GM20431 (cell line): ENCODE measurements around the gene CNRIP1.
"Not testable (repeated sequence)": the region's sequence is repeated elsewhere in the genome, so short reads cannot be mapped to it uniquely, and the experiment has no call there.

Experiments
- in situ Hi-C: fragments of 300-500 bp; cut with MseI, MboI; formaldehyde crosslinking; loops from one replicate; pipeline ENCODE4 v1.15.0; 2020; ENCODE audit warnings: low sequenced_read_pairs; ENCODE audit not compliant: unreplicated experiment

CNRIP1 gene

DNA sequence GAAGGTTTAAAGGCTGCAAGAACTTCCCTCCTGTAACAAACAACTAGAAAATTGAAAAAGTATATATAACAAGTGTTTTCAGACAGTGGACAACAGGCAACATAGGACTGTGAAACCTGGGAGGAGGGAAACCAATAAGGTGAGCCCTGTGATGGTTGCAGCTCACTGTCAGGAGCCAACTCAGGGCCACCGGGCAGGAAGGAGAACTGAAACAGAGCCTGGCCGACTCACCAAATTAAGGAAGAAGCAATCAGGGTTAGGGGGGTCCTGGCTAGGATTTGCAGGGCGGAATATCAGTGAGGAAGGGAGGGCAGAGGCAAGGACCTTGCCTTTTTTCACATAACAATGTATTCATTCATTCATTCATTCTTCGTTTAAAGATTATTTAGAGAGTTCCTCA lies 21.8 kb upstream of the CNRIP1 start:
- in situ Hi-C loops: no loop called here

DNA sequence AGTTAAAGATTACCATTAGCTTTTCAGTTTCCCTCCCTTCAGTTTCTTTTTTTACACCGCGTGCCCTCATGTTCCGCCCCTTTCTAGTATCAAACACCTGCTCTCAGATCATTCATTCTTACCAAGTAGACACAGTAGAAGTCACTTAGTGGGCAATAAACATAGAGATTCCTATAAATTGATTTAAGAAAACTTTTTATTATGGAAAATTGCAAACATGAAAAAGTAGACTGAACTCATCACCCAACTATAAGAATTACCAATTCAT lies 21.2 kb upstream of the CNRIP1 start:
- in situ Hi-C loops: no loop called here

DNA sequence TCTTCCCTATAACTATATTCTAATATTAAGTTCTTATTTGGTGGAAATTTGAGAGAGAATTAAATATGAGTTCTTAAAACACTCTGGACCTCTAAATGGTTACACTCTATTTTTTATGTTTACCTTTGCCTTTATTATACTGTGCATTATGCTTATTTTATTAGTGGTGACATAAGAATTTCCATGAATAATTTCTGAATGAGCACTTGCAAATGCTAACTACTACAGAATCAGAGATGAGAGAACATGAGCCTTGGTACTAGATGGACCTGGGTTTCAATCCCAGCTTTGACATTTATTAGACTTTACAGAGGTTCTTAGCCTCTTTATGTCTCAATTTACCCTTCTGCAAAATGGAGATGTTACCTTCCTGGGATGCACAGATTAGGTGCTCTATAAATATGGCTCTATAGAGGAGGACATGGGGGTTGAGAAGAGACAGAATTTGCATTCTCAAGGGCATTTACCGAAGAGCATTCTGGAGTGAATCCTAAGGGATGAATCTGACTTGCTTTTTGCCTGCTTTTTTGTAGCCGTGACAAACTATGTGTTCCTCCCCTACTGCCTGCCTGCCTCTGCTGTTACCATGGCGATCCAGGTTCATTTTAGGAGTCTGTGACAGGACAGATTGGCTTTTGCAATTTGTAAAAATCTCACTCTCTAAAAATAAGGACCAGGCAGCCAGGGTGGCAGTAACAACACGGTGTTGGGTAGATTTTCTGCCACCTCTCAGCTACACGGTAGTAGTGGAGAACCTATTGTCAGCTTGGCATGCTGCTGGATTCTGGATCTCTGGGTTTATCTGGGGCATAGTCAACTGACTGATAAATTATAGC lies 20.7 kb upstream of the CNRIP1 start:
- in situ Hi-C loops: no loop called here

DNA sequence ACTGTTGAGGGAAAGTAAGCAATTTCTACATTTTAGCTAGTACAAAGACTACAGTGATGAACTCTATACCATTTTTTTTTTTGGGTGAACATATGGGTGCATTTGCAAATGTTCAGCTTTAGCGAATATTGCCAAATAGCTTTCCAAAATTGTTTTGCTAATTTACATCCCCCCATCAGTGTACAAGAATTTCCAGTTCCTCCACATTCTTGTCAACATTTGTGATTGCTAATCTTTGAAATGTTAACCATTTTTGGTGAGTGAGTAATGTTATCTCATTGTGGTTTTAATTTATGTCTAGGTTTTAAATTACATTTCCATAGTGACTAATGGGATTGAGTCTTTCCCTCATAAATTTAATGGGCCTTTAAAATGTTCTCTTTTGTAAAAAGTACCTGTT lies 16.4 kb upstream of the CNRIP1 start:
- in situ Hi-C loops: no loop called here

DNA sequence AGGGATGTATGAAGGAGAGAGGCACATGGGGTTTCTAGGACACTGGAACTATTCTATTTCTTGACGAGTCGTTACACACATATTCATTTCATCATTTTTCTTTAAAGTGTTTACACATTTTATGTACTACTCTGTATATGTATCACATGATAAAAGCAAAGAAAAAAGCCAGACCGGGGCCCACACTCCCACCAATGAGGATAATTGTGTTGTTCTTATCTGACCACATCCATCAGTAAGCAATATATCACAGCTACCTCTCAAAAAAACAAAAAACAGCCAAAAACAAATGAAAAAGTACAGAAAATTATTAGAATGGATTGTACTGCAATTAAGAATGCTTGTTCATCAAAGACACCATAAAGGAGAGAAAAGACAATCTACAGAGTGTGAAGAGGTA lies 14.2 kb upstream of the CNRIP1 start:
- in situ Hi-C loops: no loop called here

DNA sequence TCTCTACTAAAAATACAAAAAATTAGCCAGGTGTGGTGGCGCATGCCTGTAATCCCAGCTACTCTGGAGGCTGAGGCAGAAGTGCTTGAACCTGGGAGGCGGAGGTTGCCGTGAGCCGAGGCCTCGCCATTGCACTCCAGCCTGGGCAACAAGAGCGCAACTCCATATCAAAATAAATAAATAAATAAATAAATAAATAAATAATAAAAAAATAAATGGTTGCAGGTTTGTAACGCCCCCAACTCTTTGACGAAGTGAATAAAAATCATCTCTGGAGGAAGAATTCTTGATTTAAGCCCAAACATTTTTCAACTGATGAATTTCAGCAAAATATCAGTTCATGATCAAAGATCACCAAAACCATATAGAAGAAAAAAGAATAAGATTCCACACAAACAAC lies 13.3 kb upstream of the CNRIP1 start:
- in situ Hi-C loops: no loop called here

DNA sequence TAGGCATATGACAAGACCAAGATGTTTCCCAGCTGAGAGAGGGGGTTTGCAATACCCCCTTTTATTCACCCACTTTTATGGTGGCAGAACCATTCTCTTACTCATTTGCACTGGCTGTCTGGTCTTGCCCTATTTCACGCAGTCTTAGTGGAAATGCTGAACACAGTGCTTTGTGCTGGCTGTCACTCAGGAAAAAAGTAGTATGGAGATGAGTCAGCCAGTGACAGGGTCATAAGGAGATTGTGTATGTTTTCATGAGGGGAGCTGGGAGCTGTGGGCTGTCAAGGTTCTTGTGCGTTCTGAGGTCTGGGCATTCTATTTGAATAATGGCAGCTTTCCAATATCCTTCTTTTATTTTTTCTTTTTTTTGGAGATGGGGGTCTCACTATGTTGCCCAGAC lies 10.9 kb upstream of the CNRIP1 start:
- in situ Hi-C loops: no loop called here

DNA sequence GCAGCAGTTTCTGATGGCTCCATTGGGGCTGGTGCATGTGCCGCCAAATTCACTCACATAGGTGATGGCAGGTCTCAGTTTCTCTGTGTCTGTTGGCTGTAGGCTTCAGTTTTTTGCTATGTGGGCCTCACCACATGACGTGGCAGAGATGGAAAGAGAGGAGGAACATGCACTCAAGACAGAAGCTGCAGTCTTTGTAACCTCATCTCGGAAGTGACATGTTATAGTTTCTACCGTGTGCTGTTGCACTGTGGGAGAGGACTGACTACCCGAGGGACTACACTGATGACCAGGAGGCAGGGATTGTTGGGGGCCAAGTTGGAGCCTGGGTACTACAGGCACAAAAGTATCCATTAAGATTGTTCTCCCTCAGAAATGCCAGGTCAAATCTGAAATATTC lies 9.2 kb upstream of the CNRIP1 start:
- in situ Hi-C loops: no loop called here

DNA sequence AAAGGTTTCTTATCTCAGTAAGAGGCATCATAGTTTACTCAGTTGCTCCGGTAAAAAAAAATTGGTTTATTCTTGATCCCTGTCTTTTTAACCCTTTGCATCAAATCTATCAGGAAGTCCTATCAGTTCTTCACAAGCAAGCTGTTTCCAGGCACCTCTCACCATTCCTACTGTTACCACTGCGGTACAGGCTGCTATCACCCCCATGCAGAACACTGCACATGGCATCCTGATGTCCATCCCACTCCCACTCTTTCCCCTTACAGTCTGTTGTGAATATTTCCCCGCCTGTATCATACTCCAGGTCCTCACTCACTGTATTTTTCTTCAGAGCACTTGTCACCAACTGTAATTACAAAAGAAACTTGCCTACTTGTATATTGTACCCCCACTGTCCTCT lies 5.3 kb upstream of the CNRIP1 start:
- in situ Hi-C loops: no loop called here

DNA sequence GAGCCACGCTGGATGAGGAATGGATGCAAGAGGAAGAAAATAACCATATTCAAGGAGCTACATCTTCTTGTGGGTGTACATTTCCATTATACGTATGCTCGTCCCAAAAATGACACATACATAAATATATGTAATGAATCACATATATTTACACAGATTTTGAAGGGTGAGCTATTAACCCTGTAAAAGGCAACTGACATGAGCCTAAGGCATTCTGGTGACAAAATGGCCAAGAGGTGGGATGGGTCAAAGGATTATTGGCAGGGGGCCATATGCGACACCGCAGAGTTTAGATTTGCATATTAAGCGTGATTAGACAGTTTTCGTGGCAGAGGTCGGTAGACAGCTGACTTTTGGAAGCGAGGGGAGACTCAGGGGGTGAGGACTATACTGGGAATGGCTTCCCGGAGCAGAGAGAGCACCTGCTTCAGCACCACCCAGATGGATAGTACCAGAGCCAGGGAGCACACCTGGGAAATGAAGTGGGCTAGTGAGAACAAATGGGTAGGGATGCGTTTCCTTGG lies 431 bp upstream of the CNRIP1 start:
- in situ Hi-C loops: no loop called here

DNA sequence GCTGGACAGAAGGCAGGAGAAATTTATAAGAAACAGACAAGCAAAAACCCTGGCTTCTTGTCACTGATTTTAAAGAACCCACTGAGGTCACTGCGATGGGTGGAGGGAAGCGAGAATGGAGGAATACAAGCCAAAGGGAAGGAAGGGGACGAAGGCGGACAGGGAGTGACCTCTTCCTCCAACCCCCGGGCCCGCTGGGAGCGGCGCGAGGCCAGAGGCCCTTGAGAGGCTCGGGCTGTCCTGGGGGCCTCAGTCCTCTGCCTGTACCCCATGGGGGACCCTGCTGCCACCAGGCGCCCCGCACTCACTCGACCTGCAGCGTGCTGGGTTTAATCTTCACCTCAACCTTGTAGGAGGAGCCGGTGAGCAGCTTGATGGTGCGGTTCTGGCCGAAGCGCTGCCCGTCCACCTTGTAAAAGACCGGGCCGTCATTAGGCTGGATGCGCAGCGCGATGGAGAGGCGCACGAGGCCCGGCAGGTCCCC lies 793 bp downstream of the CNRIP1 start:
- in situ Hi-C loops: no loop called here

DNA sequence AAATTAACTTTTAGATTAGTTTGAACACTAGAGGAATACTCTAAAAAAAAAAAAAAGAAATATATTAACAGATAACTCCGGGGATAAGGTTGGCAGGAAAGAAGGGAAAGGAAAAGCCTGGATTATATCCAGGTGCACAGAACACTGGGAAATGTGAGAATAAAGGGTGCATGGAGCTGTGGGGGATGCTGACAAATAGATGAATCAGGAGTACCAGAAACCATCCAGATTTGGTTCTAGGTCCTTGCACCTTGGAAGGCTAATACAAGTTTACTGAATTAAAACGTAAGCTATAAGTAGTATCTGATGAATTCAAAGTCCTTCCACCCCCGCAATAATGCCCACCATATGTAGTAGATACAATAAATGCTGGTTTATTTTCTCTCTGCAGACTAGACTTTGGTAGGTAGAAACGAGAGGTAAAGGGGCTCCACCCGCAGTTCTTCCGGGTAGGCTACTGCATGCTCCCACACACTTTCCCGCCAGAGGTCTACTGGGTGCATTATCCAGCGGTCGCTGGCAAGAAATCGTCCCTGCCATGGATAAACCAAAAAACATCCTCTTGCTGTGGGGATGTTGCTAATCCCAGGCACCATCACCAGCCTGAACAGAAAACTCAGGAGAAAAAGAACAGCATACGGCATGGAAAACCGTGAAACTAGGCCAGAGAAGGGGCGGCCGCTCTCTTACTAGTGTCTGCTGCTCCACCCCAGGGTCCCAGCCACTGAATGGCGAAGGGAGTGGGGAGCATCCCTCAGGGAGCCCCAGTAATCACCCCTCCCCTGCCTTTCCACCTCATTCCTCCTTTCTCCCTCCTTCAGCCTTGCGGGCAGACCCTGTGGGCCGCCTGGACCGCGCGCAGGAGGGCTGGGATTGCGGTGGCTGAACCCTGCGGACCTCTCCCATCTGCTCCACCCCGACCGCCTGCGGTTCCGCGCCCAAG lies 1.5 kb downstream of the CNRIP1 start:
- in situ Hi-C loops: no loop called here

DNA sequence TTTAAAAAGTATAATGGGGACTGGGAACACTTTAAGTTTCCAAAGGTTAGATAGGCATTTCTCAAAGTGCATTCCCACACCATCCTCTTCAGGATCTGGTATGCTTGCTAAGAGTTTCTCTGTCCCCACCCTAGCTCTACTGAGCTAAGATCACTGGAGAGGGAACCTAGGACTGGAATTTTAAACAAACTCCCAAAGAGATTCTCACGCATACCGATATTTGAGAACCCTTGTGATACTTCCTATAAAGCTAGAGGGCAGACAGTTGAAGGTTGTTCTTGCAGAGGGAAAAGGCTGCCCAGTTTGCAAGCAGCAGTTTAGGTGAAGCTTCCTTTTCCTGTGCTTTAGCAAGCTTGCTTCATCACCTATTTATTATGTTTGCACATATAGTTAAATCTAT lies 3.6 kb downstream of the CNRIP1 start:
- in situ Hi-C loops: no loop called here

DNA sequence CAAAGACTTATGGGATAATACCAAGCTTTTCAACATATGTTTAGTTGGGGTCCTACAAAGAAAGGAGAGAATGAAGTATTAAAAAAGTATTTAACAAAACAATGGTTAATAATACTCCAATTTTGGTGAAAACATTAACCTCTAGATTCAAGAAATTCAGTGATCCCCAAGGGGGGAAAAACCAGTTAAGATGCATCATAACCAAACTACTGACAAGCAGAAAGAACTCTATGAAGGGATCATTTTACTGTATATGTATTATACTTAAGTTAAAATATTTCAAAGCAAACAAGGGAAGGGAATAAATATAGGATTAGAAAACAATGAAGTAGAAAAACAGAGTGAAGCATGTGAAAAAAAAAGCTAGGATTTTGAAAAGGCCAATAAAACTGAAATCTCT lies 8.7 kb downstream of the CNRIP1 start:
- in situ Hi-C loops: no loop called here

DNA sequence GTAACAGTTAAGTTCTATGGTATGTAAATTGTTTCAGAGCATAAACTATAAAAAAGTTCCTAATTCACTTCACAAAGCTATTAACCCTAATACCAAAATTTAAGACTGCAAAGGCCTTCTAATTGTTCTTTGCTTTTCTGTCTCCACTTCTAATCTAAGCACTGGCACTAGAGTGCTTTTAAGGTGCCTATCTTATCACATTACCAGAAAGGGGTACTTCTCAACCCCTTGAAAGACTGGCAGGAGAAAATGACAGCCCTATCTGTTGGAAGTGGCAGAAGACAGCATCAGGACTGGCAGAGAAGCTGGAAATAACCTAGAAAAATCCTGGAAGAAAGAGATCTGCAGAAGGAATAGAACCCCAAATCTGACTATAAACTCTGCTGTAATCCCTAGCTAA lies 10.3 kb downstream of the CNRIP1 start:
- in situ Hi-C loops: no loop called here

DNA sequence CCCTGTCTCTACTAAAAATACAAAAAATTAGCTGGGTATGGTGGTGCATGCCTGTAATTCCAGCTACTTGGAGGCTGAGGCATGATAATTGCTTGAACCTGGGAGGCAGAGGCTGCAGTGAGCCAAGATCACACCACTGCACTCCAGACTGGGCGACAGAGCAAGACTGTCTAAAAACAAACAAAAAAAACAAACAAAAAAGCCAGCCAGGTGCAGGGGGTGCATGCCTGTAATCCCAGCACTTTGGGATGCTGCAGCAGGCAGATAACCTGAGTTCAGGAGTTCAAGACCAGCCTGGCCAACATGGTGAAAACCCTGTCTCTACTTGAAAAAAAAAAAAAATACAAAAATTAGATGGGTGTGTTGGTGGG lies 15.9 kb downstream of the CNRIP1 start:
- in situ Hi-C loops: not testable (repeated sequence)

DNA sequence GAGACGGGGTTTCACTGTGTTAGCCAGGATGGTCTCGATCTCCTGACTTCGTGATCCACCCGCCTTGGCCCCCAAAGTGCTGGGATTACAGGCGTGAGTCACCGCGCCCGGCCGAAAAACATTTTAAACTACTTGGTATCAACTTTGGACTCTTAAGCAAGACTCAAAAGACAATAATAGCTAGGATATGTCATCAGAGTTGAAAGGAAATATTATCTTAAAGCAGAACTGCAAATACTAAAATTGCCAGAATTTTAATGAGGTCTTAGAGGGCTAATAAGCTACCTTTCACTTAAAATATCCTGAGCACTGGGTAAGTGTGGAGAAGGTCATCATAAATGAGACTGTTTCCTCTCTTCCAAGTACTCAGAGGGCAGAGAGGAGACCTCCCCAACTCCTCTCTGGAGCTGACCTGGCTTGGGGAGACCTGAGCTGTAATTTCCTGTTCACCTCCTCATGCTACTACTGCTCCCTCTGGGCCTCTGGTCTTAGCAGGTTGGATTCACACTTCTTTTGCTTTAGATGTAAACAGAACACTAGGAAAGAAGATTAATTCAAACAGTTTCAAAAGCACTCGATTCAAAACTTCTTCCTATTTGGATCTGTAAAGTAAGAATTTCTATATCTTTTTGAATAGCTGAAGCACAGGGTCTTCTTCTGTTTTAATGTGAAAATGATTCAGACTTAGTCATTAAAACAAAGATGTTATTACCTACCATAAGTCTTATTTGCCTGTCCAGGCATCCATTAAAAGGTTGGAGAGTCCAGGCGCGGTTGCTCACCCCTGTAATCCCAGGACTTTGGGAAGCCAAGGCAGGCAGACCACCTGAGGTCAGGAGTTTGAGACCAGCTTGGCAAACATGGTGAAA lies 16.5 kb downstream of the CNRIP1 start:
- in situ Hi-C loops: no loop called here

DNA sequence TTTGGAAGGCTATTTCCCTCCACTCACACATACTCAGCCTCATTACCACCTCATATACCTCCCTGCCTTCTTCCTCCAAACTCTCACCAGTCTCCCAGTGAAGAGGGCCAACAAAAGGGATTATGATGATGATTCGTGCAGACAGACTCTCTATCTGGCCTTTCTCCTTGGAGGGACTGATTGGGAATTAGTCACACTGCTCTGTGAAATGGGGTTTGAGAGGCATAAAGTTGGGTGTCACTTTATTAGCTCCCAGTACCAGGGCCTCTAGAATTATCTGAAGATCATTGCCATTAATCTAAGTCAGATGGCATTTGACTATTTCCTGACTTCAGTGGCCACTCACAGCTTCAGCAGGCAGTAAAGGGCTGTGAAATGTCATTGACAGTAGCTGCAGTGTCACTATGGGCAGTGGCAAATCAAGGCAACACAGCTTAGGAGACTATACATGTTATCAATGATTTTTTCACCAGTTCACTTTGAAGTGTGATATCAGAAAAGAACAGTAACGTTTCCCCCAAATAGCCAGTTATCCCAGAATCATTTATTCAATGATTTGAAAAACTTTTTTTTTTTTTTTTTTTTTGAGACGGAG lies 17.4 kb downstream of the CNRIP1 start:
- in situ Hi-C loops: no loop called here

DNA sequence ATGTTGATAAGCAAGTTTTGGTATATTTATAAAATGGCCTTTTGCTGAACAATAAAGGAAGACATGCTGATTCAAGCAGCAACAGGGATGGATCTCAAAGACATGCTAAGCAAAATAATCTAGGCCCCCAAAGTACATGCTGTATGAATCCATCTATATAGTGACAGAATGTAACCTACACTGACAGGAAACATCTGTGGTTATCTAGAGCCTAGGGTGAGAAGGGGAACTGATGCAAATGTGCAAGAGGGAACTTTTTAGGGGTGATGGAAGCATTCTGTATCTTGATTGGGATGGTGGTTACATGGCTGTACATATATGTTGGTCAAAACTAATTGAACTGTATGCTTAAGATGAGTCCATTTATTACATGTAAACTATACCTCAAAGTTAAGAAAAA lies 24.2 kb downstream of the CNRIP1 start:
- in situ Hi-C loops: no loop called here

DNA sequence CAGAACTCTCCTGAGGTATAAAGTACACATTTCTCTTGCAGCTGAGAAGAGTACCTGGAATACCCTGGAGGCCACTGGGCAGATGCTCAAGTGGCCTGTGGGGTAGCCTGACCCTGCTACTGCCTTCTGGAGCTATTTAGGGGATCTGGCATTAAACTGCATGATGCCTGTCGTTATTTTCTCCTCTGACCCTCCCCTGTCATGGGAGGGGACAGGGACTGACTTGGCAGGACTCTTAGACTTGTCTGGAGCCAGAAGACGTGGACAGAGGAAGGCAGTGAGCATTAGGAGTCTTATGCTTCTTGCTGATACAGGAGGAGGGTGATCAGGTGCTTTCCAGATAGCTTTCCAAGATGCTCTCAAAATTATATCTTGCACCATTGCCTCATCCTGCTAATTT lies 24.8 kb downstream of the CNRIP1 start:
- in situ Hi-C loops: no loop called here
